KBM-7 (cell line): ENCODE data around the gene GIMAP6.
"Not testable (repeated sequence)": the region's sequence is repeated elsewhere in the genome, so short reads cannot be mapped to it uniquely, and the experiment has no call there.

Source experiments
- DNase-seq: peaks from one replicate; pipeline ENCODE4 v3.0.0-alpha.2; 2015
- in situ Hi-C: fragments of 300-500 bp; cut with MboI; formaldehyde crosslinking; loops from 2 replicates; pipeline ENCODE4 v1.14.3; 2020; ENCODE audit warnings: low sequenced_read_pairs, low pct_unique_long_range_greater_than_20kb, mixed read lengths

GIMAP6 gene

DNA sequence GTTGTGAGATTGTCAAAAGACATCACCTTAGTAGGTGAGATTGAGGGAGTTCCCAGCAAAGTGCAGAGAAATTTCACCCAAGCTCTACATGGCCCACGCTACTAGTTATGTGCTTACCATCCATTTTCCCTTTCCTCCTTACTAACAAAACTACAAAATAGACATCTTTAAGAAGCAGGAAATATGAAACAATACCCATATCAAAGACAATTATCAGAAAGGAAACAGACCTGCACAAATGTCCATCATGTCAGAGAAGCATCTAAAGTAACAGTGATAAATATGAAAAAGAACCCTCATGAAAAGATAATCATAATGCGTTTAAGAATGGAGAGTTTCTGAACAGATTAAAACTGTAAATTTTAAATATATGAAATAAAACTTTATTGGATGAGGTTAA, 36.8 kb downstream of the GIMAP6 start:
- no peak for DNase-seq
- in situ Hi-C loops, result no loop called here

DNA sequence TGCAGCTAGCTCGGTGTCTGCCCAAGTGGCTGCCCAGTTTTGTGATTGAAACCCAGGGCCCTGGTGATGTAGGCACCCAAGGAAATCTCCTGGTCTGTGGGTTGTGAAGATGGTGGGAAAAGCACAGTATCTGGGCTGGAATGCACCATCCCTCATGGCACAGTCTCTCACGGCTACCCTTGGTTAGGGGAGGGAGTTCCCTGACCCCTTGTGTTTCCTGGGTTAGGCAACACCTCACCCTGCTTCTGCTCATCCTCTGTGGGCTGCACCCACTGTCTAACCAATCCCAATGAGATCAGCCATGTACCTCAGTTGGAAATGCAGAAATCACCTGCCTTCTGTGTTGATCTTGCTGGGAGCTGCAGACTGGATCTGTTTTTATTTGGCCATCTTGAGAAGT, 37.4 kb downstream of the GIMAP6 start:
- in situ Hi-C loops, result no loop called here
- no peak for DNase-seq

DNA sequence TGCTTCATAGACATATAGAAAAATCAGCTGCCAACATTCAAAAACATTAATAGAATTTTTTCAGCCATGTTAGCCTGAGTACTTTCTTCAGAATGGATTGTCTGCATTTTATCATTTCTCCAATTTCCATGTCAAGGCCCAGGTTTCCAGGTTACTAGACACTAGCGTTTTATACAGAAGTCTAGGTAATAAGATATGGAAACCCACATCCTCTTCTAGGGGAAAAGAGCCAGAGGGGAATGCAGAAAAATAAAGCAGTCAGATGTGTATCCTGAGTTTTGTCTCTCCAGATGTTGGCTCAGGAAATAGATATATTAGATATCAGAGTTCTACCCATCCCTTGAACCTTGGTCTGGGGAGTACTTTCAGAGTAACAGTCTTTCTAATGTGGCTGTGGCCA, 44.6 kb downstream of the GIMAP6 start:
- DNase-seq, result peak; percentile 17
- in situ Hi-C loops, result no loop called here

DNA sequence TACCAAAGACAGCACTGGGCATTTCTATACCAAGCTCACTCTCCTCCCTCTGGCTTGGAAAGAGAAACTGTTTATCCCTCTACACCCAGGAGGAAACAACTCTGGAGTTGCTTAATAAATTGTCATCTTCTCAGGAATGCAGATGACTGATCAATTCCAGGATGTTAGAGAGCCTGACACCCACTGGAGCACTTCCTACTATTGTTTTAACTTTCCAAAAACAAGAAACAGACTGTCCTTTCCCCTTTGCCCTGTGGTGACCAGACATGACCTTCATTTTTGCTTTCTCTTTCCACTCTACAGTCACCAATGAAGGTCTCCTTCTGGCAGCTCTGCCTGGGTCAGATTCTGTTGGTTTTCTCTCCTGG, 45.4 kb downstream of the GIMAP6 start:
- no peak for DNase-seq
- in situ Hi-C loops, result no loop called here

DNA sequence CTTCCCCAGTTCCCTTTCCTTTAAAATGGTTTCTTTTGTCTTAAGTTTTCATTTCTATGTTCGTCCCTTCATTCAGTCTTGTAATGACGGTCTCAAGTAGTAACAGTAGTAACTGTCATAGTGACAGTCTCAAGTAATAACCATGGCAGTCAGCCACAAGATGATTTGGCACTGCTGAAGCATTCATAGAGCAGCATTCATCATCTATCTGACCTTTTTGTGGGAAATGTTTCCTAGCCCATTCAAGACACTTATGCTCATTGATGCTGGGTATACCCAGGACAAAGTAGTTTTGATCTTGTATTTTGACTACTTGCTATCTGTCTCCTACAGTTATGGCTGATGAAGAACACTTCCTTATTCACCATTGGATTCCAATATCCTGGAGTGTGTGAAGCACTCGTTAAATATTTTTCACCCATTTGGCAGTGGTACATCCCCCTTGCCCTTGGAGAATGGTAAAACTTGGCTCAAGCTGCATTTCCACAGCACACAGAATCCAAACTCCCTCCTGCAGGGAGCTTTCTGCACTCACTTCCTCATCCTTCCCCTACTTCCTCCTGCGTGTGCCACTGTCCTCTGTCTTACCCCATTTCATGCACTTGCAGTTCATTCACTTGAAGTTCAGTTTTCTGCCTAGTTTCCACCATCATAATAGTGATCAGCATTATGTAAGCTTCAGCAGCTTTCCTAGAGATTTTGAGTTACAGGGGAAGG, 46.0 kb downstream of the GIMAP6 start:
- DNase-seq, result peak; percentile 63
- in situ Hi-C loops, result no loop called here

DNA sequence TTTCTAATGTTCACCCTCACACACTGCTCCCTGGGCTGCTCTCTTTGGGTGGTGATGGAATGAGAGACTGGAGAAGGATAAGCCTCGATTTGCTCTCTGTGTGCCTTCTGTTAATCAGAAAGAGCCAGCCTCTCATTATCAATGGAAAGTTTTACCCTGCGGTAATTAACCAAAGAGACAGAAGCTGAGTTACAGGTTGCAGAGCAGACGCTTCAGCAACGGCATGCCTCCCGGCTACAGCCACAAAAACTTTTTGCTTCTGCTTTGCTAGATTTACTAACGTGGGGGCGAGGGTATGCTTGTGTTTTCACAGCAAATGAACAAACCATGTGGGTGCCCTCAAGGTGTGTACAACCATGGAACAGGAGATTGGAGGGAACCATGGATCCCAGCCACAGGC, 47.0 kb downstream of the GIMAP6 start:
- DNase-seq, result no peak
- in situ Hi-C loops, result no loop called here

DNA sequence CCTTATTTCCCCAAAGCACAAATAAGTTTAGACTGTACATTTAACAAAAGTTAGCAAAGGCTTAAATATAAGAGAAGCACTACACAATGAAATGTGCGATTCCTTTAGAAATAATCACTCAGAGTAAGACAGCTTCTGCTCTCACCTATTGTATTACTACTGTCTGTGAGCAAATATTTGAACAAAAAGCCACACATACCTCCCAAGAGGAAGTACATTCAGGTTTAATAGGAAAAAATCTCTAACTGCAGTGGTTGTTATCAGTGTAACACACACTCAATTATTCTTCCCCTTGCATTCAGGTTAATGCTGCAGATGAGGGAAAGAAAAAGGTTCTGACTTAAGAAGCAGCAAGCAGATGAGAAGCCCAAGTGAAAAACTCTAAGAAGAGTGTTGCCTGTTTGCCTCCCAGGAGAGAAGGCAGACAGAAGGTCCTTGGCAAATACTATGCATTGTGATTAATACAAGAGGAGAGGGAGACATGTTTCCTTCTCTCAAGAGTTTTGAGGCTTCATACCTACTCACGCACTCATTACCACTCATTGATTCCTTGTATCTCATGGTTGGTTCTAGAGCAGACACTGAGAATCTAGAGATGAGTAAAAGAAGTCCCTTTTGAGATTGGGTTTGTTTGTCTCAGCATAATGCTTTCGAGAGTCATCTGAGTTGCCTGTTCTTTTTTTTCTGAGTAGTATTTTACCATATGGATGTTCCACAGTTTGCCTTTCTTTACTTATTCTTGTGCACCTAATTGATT, 51.4 kb downstream of the GIMAP6 start:
- in situ Hi-C loops, result no loop called here
- peak; percentile 26 for DNase-seq

DNA sequence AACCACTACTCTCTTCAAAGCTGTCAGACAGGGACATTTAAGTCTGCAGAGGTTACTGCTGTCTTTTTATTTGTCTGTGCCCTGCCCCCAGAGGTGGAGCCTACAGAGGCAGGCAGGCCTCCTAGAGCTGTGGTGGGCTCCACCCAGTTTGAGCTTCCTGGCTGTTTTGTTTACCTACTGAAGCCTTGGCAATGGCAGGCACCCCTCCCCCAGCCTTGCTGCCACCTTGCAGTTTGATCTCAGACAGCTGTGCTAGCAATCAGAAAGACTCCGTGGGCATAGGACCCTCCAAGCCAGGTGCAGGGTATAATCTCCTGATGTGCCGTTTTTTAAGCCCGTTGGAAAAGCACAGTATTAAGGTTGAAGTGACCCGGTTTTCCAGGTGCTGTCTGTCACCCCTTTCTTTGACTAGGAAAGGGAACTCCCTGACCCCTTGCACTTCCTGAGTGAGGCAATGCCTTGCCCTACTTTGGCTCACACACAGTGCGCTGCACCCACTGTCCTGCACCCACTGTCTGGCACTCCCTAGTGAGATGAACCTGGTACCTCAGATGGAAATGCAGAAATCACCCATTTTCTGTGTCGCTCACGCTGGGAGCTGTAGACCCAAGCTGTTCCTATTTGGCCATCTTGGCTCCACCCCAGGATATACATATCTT, 52.1 kb downstream of the GIMAP6 start:
- DNase-seq, in situ Hi-C loops: not testable (repeated sequence)
